Thoracic aorta (tissue), 2 donors: ENCODE results near the gene IGLL5. TPM values are rescaled to one million over a fixed set of nuclear protein-coding genes. Genes with fewer than 3 reads are reported as not detected.

ENCODE experiments used
- ATAC-seq: fragments of 150-250 bp; one replicate; pipeline ENCODE4 v1.8.0; 2017; ENCODE audit warnings: low read depth; ENCODE audit not compliant: insufficient number of reproducible peaks, low FRiP score
- DNase-seq: peaks from one replicate; pipeline ENCODE4 v3.0.0-alpha.2; 2020; ENCODE audit warnings: low spot score
- H3K27ac ChIP-seq, 2 donors: fragments of 200-600 bp; sonication (generic); 1 replicate in 1 of 2; 2 replicates in 1 of 2; pipeline ENCODE4 v1.5.1; 2016; ENCODE audit warnings: mild to moderate bottlenecking in 2 of 2, moderate library complexity in 2 of 2
- H3K27me3 ChIP-seq: fragments of 200-600 bp; sonication (generic); replicated peaks from 2 replicates; pipeline ENCODE4 v1.6.0; 2016; ENCODE audit warnings: mild to moderate bottlenecking; ENCODE audit not compliant: insufficient read depth
- H3K36me3 ChIP-seq: fragments of 200-600 bp; sonication (generic); one replicate; pipeline ENCODE4 v1.5.1; 2016
- H3K4me1 ChIP-seq, 2 donors: fragments of 200-600 bp; sonication (generic); 1 replicate in 1 of 2; 2 replicates in 1 of 2; pipeline versions ENCODE4 v1.5.1 to v1.6.0; 2016; ENCODE audit warnings: low read depth in 2 of 2, mild to moderate bottlenecking in 1 of 2; ENCODE audit not compliant: control insufficient read depth in 1 of 2
- H3K4me3 ChIP-seq: fragments of 200-600 bp; sonication (generic); 2 replicates; pipeline ENCODE4 v1.5.1; 2016; ENCODE audit warnings: mild to moderate bottlenecking
- H3K9me3 ChIP-seq: fragments of 200-600 bp; sonication (generic); 2 replicates; pipeline ENCODE4 v1.5.1; 2016
- total RNA-seq, 2 donors: library from RNA; depleted of rRNA; stranded (reverse); fragments of >200 nt; gene quantifications; one replicate each; pipeline versions ENCODE4 v1.1.0 to v1.2.3, GENCODE V29; 2016
- TF ChIP-seq, protein P1 (sequence below): fragments of 200-600 bp; sonication (generic); IDR thresholded peaks from one replicate; pipeline ENCODE4 v1.5.1; 2019; ENCODE audit warnings: antibody characterized with exemption

Gene IGLL5
- total RNA-seq, 2 donors from 2014 or later = 4.3 TPM; not detected in 1

DNA sequence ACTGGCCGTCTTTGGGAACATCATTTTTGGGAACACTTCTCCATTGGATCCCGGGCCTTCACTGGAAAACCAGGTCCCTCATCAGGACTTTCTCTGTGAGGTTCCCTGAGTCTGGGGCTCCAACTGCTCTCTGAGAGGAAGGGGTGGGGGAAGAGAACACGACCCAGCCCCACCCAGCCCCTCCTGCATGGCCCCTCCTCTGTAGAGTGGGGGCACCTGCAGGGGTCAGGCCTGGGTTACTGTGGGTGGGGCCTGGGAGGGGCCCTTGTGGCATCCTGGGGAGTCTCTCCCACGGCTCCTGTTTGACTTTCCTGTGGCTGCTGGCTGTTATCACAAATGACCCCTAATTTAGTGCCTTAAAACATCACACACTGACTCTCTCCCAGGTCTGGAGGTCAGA is 36.3 kb downstream of the IGLL5 start:
- Histone ChIP-seq H3K9me3 (no peaks in the 10 kb centered on the region), H3K36me3 (no peaks in the 10 kb centered on the region), H3K27me3 (no peaks in the 10 kb centered on the region), H3K27ac (no peak overlapping the region), H3K4me3 (no peak overlapping the region), H3K4me1 (no peaks in the 10 kb centered on the region)
- ATAC-seq (no peak), DNase-seq (no peak)
- TF ChIP-seq, protein P1, sequence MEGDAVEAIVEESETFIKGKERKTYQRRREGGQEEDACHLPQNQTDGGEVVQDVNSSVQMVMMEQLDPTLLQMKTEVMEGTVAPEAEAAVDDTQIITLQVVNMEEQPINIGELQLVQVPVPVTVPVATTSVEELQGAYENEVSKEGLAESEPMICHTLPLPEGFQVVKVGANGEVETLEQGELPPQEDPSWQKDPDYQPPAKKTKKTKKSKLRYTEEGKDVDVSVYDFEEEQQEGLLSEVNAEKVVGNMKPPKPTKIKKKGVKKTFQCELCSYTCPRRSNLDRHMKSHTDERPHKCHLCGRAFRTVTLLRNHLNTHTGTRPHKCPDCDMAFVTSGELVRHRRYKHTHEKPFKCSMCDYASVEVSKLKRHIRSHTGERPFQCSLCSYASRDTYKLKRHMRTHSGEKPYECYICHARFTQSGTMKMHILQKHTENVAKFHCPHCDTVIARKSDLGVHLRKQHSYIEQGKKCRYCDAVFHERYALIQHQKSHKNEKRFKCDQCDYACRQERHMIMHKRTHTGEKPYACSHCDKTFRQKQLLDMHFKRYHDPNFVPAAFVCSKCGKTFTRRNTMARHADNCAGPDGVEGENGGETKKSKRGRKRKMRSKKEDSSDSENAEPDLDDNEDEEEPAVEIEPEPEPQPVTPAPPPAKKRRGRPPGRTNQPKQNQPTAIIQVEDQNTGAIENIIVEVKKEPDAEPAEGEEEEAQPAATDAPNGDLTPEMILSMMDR = no peak

DNA sequence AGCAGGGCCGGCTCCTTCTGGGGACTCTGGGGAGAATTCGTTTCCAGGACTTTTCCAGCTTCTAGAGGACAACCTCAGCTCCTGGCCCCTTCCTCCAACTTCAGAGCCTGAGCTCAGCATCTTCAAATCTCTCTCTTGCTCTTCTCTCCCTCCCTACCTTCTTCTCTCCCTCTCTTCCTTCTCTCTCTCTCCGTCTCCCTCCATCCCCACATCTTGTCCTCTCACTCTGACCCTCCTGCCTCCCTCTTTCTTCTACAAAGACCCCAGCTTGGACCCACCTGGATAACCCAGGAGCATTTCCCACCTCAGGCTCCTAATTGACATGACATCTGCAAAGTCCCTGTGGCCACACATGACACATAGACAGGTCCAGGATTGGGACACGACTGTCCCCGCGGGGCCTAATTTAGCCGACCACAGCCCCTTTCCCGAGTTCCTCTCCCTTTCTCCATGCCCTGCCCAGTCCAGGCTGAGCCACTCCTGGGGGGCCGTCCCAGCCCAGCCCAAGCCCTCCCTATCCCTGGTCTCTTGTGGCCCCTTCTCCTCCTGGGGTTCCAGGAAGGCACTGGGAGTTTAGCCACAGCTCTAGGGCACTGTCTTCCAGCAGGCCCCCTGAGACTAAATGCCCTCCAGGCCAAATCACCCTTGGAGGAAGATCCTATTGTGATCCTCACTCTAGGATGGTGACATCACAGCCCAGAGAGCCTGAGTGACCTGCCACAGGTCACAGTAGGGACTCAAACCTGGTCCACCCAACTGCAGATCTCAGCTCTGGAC is 36.9 kb downstream of the IGLL5 start:
- ATAC-seq = no peak
- TF ChIP-seq, protein P1 = no peak
- H3K4me1 ChIP-seq = no peaks in the 10 kb centered on the region
- no peak overlapping the region for H3K27ac ChIP-seq
- H3K4me3 ChIP-seq = no peak overlapping the region
- H3K9me3 ChIP-seq = no peaks in the 10 kb centered on the region
- DNase-seq = no peak
- H3K36me3 ChIP-seq = no peaks in the 10 kb centered on the region
- H3K27me3 ChIP-seq = no peaks in the 10 kb centered on the region

DNA sequence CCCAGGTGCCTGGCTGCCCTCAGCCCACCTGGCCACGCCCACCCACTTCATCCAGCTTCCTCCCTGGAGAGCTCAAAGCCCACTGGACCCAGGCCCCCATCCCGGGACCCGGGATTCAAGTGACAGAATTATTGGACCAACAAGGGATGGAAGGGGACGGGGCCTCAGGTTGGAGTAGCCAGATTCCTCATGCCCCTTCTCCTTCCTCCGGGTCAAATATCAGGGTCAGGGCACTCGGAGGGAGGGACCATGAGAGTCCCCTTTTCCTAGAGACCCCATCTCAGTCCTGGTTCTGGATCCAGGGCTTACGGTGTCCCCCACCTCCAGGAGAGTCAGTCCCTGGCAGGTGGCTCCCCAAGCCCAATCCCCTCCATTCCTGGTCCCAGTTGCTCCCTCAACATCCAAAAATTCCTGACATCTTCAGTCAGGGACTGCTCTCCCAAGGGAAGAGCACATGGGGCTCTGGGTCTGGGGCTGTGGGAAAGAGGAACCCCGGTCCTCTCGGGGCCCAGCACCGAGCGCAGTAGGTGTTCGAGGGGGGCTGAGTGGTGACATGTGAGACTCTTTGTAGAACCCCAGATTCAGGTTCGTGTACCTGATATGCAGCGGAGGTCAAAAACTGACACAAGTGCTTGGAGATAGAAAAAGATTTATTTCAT is 37.7 kb downstream of the IGLL5 start:
- no peaks in the 10 kb centered on the region for H3K36me3 ChIP-seq
- H3K27ac ChIP-seq = no peak overlapping the region
- H3K27me3 ChIP-seq = no peaks in the 10 kb centered on the region
- DNase-seq (no peak), ATAC-seq (no peak)
- H3K4me3 ChIP-seq = no peak overlapping the region
- no peaks in the 10 kb centered on the region for H3K4me1 ChIP-seq
- H3K9me3 ChIP-seq = no peaks in the 10 kb centered on the region
- TF ChIP-seq, protein P1 = no peak

DNA sequence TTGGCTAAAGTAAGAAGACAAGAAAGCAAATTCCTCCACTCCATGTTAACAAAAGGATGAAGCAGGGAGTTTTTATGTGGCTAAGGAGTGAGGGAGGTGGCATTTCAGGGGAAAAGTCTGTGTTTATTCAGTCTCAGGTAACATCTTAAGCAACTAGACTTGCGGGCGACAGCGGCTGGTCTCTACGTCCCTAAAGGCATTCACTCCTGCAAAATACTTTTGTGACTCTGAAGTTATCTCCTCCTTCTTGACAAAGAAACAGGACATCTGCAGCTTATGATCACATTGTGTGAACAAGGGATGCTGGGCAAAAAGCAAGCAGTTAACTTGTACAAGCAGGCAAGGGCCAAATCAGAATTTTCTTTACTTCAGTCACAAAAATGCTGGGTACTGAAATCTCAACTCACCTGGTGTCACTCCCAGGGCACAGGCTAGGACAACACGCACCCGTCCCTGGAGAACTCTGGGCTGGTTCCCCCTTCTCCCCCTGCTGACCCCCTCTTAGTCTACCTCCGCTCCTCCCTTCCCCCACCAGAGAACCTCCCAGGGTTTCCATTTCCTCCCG is 38.3 kb downstream of the IGLL5 start:
- ATAC-seq (no peak), DNase-seq (no peak)
- Histone ChIP-seq H3K36me3 (no peaks in the 10 kb centered on the region), H3K9me3 (no peaks in the 10 kb centered on the region), H3K27me3 (no peaks in the 10 kb centered on the region), H3K4me1 (no peaks in the 10 kb centered on the region), H3K27ac (no peak overlapping the region), H3K4me3 (no peak overlapping the region)
- TF ChIP-seq, protein P1 = no peak
